Upper lobe of right lung (tissue), 1 donor: ENCODE results near the gene NAA20. TPM values are rescaled to one million over a fixed set of nuclear protein-coding genes. Genes with fewer than 3 reads are reported as not detected.

Source experiments
- ATAC-seq: fragments of 200-7000 bp; cut with Tn5 transposase; one replicate; pipeline ENCODE4 v1.9.1; 2020; ENCODE audit warnings: mild to moderate bottlenecking, moderate library complexity
- DNase-seq: peaks from one replicate; pipeline ENCODE4 v3.0.0-alpha.2; 2020
- H3K27ac ChIP-seq: fragments of 200-600 bp; one replicate; pipeline ENCODE4 v1.8.0; 2022
- H3K27me3 ChIP-seq: fragments of 200-600 bp; one replicate; pipeline ENCODE4 v1.8.0; 2022; ENCODE audit warnings: mild to moderate bottlenecking
- H3K36me3 ChIP-seq: fragments of 200-600 bp; one replicate; pipeline ENCODE4 v1.8.0; 2022
- H3K4me1 ChIP-seq: fragments of 200-600 bp; one replicate; pipeline ENCODE4 v1.8.0; 2022
- H3K4me3 ChIP-seq: fragments of 200-600 bp; one replicate; pipeline ENCODE4 v1.8.0; 2022; ENCODE audit warnings: mild to moderate bottlenecking
- H3K9me3 ChIP-seq: fragments of 200-600 bp; one replicate; pipeline ENCODE4 v1.8.0; 2022
- CTCF ChIP-seq: fragments of 200-600 bp; IDR thresholded peaks from one replicate; pipeline ENCODE4 v1.8.0; 2022; ENCODE audit warnings: antibody characterized with exemption
- intact Hi-C: fragments of 100-400 bp; cut with DNase I; formaldehyde crosslinking; loops from one replicate; pipeline ENCODE4 v1.11.0; 2022
- total RNA-seq: library from RNA; stranded (reverse); fragmentation: NEBNext Ultra II Directional; extraction: Animal tissue kit (Norgen Biotek cat#: 25700); gene quantifications from one replicate; pipeline ENCODE4 v1.2.1, GENCODE V29; 2021
- donor health status: DM: no; HTN: yes; CAD: no; lungs with severe emphysema.

The NAA20 gene
- total RNA-seq, 1 donor from 2014 or later: 63.1 TPM

GRCh38 chr20:19992996-19993908, 23.9 kb upstream of the NAA20 start:
- peaks cover 50% of the 10 kb centered on the region for H3K4me1 ChIP-seq

GRCh38 chr20:19993958-19994669, 23.0 kb upstream of the NAA20 start:
- DNase-seq: no peak
- no peak for TF ChIP-seq CTCF
- ATAC-seq: no peak
- no peaks in the 10 kb centered on the region for H3K27me3 ChIP-seq
- H3K9me3 ChIP-seq: no peaks in the 10 kb centered on the region
- peak overlapping the region; percentile 58 for H3K27ac ChIP-seq
- peaks cover 50% of the 10 kb centered on the region for H3K4me1 ChIP-seq
- peaks cover 77% of the 10 kb centered on the region for H3K36me3 ChIP-seq
- no peak overlapping the region for H3K4me3 ChIP-seq
- intact Hi-C loops: loop anchor here (10.0 kb wide), 2 partner anchors 209 to 299 kb away; no protein-coding TSS in a partner anchor

More at GRCh38 chr20:19992996-19993908, 23.9 kb upstream of the NAA20 start:
- H3K36me3 ChIP-seq: peaks cover 68% of the 10 kb centered on the region
- no peak overlapping the region for H3K4me3 ChIP-seq
- H3K27ac ChIP-seq: peak overlapping the region; percentile 58
- no peak for TF ChIP-seq CTCF
- no peaks in the 10 kb centered on the region for H3K27me3 ChIP-seq
- intact Hi-C loops: loop anchor here (10.0 kb wide), 2 partner anchors 208 to 298 kb away; no protein-coding TSS in a partner anchor
- ATAC-seq: peak; percentile 44
- H3K9me3 ChIP-seq: no peaks in the 10 kb centered on the region
- DNase-seq: no peak

- peak; percentile 73 for ATAC-seq
- Histone ChIP-seq H3K36me3 (peaks cover 81% of the 10 kb centered on the region), H3K4me3 (no peak overlapping the region), H3K9me3 (no peaks in the 10 kb centered on the region), H3K27ac (no peak overlapping the region), H3K27me3 (no peaks in the 10 kb centered on the region), H3K4me1 (peaks cover 55% of the 10 kb centered on the region)
- peak; percentile 79 for TF ChIP-seq CTCF
- DNase-seq: no peak
- intact Hi-C loops: loop anchor here (10.0 kb wide), 2 partner anchors 211 to 301 kb away; no protein-coding TSS in a partner anchor
Observed at GRCh38 chr20:19995220-19995863, 21.8 kb upstream of the NAA20 start.

GRCh38 chr20:19996222-19996621, 20.9 kb upstream of the NAA20 start:
- ATAC-seq (no peak), DNase-seq (no peak)
- no peak overlapping the region for H3K4me3 ChIP-seq
- peak overlapping the region; percentile 47 for H3K27ac ChIP-seq
- intact Hi-C loops: loop anchor here (10.0 kb wide), 2 partner anchors 211 to 301 kb away; no protein-coding TSS in a partner anchor
- H3K27me3 ChIP-seq: no peaks in the 10 kb centered on the region
- H3K9me3 ChIP-seq: no peaks in the 10 kb centered on the region
- H3K36me3 ChIP-seq: peaks cover 81% of the 10 kb centered on the region
- no peak for TF ChIP-seq CTCF
- peaks cover 54% of the 10 kb centered on the region for H3K4me1 ChIP-seq

GRCh38 chr20:19996917-19997316, 20.2 kb upstream of the NAA20 start:
- H3K4me3 ChIP-seq: no peak overlapping the region
- intact Hi-C loops: loop anchor here (10.0 kb wide), 2 partner anchors 212 to 302 kb away; no protein-coding TSS in a partner anchor
- H3K4me1 ChIP-seq: peaks cover 50% of the 10 kb centered on the region
- no peaks in the 10 kb centered on the region for H3K27me3 ChIP-seq
- peak overlapping the region; percentile 47 for H3K27ac ChIP-seq
- peak; percentile 40 for ATAC-seq
- peaks cover 81% of the 10 kb centered on the region for H3K36me3 ChIP-seq
- no peaks in the 10 kb centered on the region for H3K9me3 ChIP-seq
- no peak for TF ChIP-seq CTCF
- DNase-seq: no peak
